Peyer's patch (tissue), 4 donors: ENCODE measurements around the gene MYL6.

Experiments
- CTCF ChIP-seq, 6 experiments: fragments of 450-650 bp in 4 of 6; fragments of 200-600 bp in 2 of 6; sonication (generic) in 1 of 6; IDR thresholded peaks; one replicate each; pipeline ENCODE4 v1.5.1; 2017 to 2019; ENCODE audit warnings: antibody characterized with exemption in 6 of 6, mild to moderate bottlenecking in 3 of 6, moderate library complexity in 1 of 6
- POLR2A ChIP-seq, 2 donors: fragments of 450-650 bp; IDR thresholded peaks; one replicate each; pipeline ENCODE4 v1.5.1; 2017; ENCODE audit warnings: antibody characterized with exemption in 2 of 2, mild to moderate bottlenecking in 2 of 2, moderate library complexity in 2 of 2

GRCh38 chr12:56190695-56191155 lies 32.6 kb downstream of the MYL6 start:
- TF ChIP-seq CTCF (IDR thresholded peaks at IDR 0.05) (no peak), POLR2A (IDR thresholded peaks at IDR 0.05) (peak in 1 of 2 donors; percentile 11)
